ENCODE data around the gene ULK1. TPM values are rescaled to one million over a fixed set of nuclear protein-coding genes. Genes with fewer than 3 reads are reported as not detected.

Gene ULK1
- total RNA-seq, 1 experiment from 2014 or later = 34.2 TPM

DNA sequence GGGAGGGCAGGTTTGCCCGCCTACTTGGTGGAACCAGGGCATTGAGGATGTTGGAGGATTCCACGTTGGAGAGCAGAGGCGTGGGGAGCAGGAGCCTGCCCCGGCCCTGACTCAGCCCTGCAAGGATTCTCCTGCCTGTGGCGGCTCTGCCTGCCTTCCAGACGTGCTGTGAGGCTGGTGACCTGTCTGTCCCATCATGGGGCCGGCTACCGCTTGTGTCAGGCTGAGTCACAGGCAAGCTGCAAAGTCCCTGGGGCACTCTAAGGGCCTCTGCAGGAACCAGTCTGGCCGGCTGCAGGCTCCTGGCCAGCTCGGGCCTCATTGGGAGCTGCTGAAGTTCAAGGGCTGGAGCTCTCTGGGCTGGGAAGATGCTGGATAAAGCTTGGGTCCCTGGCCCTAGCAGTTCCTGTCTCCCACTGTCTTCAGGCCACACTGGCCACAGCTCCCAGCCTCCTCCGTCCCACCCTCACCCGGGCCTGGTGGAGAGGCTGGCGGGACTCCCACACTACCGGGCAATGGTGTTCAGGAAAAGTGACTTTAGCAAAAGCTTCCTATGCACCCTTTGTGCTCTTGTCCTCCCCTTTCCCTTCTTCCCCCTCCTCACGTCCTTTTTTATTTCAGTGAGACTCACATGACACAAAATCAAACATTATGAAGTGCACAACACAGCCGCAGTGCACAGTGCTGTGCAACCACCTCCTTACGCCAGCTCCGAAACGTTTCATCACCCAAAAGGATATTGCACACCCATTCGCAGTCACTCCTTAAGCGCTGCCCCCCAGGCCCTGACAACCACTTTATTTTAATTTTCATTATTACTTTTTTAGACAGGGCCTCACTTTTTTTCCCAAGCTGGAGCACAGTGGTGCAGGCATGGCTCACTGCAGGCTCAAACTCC lies 22.0 kb upstream of the ULK1 start (continued):
- TF ChIP-seq EZH2phosphoT487 (IDR thresholded peaks at IDR 0.05; ENCODE audit: borderline replicate concordance) (no peak), FOSL1 (IDR thresholded peaks at IDR 0.05; ENCODE audit: low read depth) (peak; percentile 88), SP1 (IDR thresholded peaks at IDR 0.05; ENCODE audit: low read depth) (peak; percentile 88), POLR2A (IDR thresholded peaks at IDR 0.05; ENCODE audit: borderline replicate concordance, extremely low read depth, insufficient read depth, insufficient read length) (no peak), TCF7L2 (IDR thresholded peaks at IDR 0.05; ENCODE audit: borderline replicate concordance, extremely low read depth, insufficient read depth, insufficient read length) (no peak), ZFX (IDR thresholded peaks at IDR 0.05) (no peak), JUND (IDR thresholded peaks at IDR 0.05) (peak; percentile 80), YY1 (IDR thresholded peaks at IDR 0.05; ENCODE audit: extremely low read depth, insufficient replicate concordance, low read depth, low read length) (peak; percentile 74)
- TF ChIP-seq, protein P1, sequence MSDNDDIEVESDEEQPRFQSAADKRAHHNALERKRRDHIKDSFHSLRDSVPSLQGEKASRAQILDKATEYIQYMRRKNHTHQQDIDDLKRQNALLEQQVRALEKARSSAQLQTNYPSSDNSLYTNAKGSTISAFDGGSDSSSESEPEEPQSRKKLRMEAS (IDR thresholded peaks at IDR 0.05) = peak; percentile 78
- TF ChIP-seq, protein P2, sequence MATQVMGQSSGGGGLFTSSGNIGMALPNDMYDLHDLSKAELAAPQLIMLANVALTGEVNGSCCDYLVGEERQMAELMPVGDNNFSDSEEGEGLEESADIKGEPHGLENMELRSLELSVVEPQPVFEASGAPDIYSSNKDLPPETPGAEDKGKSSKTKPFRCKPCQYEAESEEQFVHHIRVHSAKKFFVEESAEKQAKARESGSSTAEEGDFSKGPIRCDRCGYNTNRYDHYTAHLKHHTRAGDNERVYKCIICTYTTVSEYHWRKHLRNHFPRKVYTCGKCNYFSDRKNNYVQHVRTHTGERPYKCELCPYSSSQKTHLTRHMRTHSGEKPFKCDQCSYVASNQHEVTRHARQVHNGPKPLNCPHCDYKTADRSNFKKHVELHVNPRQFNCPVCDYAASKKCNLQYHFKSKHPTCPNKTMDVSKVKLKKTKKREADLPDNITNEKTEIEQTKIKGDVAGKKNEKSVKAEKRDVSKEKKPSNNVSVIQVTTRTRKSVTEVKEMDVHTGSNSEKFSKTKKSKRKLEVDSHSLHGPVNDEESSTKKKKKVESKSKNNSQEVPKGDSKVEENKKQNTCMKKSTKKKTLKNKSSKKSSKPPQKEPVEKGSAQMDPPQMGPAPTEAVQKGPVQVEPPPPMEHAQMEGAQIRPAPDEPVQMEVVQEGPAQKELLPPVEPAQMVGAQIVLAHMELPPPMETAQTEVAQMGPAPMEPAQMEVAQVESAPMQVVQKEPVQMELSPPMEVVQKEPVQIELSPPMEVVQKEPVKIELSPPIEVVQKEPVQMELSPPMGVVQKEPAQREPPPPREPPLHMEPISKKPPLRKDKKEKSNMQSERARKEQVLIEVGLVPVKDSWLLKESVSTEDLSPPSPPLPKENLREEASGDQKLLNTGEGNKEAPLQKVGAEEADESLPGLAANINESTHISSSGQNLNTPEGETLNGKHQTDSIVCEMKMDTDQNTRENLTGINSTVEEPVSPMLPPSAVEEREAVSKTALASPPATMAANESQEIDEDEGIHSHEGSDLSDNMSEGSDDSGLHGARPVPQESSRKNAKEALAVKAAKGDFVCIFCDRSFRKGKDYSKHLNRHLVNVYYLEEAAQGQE (IDR thresholded peaks at IDR 0.05; ENCODE audit: low read depth) = no peak

DNA sequence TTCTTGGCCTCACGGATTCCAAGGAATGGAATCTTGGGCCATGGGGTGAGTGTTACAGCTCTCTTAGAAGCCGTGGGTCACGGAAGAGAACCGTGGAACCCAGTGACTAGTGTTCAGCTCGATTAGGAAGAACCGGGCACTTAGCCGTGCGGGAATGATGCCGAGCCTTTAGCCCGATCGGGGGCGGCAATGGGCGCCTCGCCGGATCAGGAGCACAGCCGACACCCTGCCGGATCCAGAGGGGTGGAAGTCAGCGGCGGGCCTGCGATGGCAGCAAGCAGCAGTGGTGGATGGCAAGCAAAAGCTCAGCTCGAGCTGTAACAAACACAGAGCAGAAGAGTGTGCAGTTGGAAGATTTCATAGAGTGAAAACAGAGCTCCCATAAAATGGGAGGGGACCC lies 21.1 kb upstream of the ULK1 start:
- Histone ChIP-seq H3K27me3 (ENCODE audit: insufficient read depth, low read length) (0 out of 2 replicates have a peak, but pooled peaks cover 2% of the 10 kb centered on the region), H3K27ac (ENCODE audit: low read depth, low read length) (no peak overlapping the region), H3K79me2 (ENCODE audit: insufficient read depth, low read length) (no peaks in the 10 kb centered on the region), H3K9me3 (ENCODE audit: control insufficient read depth in 1 of 2, insufficient read depth in 1 of 2, low read depth in 1 of 2, low read length in 2 of 2) (no peaks in the 10 kb centered on the region), H3K4me3 (replicated peaks in 1 of 2; ENCODE audit: low read depth in 1 of 2, low read length in 2 of 2) (no peak overlapping the region), H3K4me2 (ENCODE audit: low read length) (no peak overlapping the region), H3K9ac (ENCODE audit: low read length) (no peak overlapping the region), H3K4me1 (ENCODE audit: control insufficient read depth in 1 of 2, insufficient read depth in 2 of 2, low read length in 2 of 2) (peaks cover 18 to 30% of the 10 kb centered on the region in 2 experiments), H3K36me3 (ENCODE audit: control insufficient read depth in 1 of 2, insufficient read depth in 2 of 2, low read length in 2 of 2) (no peaks in the 10 kb centered on the region), H2AFZ (ENCODE audit: low read depth, low read length, poor library complexity, severe bottlenecking) (no peak overlapping the region), H3K9me2 (ENCODE audit: insufficient read depth) (no peaks in the 10 kb centered on the region), H4K20me1 (ENCODE audit: insufficient read depth) (no peaks in the 10 kb centered on the region)
- CTCF ChIA-PET = no interaction called here
- ATAC-seq = no peak
- intact Hi-C loops (cut with micrococcal nuclease) = no loop called here
- POLR2A ChIA-PET = no interaction called here
- BruUV-seq (replicated peaks) = no TSS peak
- no peak for DNase-seq (ENCODE audit: low read depth, low spot score)
- RAD21 ChIA-PET (ENCODE audit: low non-redundant PET in 1 of 2, low total read pairs in 2 of 2, uncharacterized antibody in 2 of 2, unreplicated experiment in 2 of 2) = no interaction called here
- TF ChIP-seq POLR2AphosphoS5 (IDR thresholded peaks at IDR 0.05; ENCODE audit: low read depth, low read length) = no peak
- TF ChIP-seq, protein P2 (IDR thresholded peaks at IDR 0.05; ENCODE audit: low read depth) = no peak
- no peak for TF ChIP-seq ELF1 (IDR thresholded peaks at IDR 0.05; ENCODE audit: borderline replicate concordance, low read depth)
- TF ChIP-seq YY1 (IDR thresholded peaks at IDR 0.05; ENCODE audit: extremely low read depth, insufficient replicate concordance, low read depth, low read length) = no peak
- TF ChIP-seq, protein P3, sequence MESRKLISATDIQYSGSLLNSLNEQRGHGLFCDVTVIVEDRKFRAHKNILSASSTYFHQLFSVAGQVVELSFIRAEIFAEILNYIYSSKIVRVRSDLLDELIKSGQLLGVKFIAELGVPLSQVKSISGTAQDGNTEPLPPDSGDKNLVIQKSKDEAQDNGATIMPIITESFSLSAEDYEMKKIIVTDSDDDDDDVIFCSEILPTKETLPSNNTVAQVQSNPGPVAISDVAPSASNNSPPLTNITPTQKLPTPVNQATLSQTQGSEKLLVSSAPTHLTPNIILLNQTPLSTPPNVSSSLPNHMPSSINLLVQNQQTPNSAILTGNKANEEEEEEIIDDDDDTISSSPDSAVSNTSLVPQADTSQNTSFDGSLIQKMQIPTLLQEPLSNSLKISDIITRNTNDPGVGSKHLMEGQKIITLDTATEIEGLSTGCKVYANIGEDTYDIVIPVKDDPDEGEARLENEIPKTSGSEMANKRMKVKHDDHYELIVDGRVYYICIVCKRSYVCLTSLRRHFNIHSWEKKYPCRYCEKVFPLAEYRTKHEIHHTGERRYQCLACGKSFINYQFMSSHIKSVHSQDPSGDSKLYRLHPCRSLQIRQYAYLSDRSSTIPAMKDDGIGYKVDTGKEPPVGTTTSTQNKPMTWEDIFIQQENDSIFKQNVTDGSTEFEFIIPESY (IDR thresholded peaks at IDR 0.05; ENCODE audit: extremely low read depth, insufficient replicate concordance, low read length) = no peak
- no peak for TF ChIP-seq RAD21 (IDR thresholded peaks at IDR 0.05; ENCODE audit: low read depth)

Measured in HCT116 (cell line).